Mononuclear cell (primary cell): ENCODE measurements around the gene PRPF40B. TPM values are rescaled to one million over a fixed set of nuclear protein-coding genes. Genes with fewer than 3 reads are reported as not detected.

ENCODE experiments used
- H3K27me3 ChIP-seq: 2 replicates; pipeline ENCODE4 v1.6.0; 2011; ENCODE audit warnings: low read length, control low read depth; ENCODE audit not compliant: insufficient read depth
- H3K4me1 ChIP-seq: 2 replicates; pipeline ENCODE4 v1.5.1; 2011; ENCODE audit warnings: mild to moderate bottlenecking, low read length, control low read depth; ENCODE audit not compliant: insufficient read depth
- H3K4me3 ChIP-seq: 2 replicates; pipeline ENCODE4 v1.5.1; 2011; ENCODE audit warnings: mild to moderate bottlenecking, low read length, moderate library complexity
- H3K9me3 ChIP-seq: 2 replicates; pipeline ENCODE4 v1.5.1; 2011; ENCODE audit warnings: low read depth, mild to moderate bottlenecking, control low read depth, low read length
- total RNA-seq: library from RNA; depleted of rRNA; stranded (reverse); fragments of >200 nt; gene quantifications from one replicate; pipeline ENCODE4 v1.2.3, GENCODE V29; 2012

Gene PRPF40B
- total RNA-seq, 1 donor: 0.84 TPM

DNA sequence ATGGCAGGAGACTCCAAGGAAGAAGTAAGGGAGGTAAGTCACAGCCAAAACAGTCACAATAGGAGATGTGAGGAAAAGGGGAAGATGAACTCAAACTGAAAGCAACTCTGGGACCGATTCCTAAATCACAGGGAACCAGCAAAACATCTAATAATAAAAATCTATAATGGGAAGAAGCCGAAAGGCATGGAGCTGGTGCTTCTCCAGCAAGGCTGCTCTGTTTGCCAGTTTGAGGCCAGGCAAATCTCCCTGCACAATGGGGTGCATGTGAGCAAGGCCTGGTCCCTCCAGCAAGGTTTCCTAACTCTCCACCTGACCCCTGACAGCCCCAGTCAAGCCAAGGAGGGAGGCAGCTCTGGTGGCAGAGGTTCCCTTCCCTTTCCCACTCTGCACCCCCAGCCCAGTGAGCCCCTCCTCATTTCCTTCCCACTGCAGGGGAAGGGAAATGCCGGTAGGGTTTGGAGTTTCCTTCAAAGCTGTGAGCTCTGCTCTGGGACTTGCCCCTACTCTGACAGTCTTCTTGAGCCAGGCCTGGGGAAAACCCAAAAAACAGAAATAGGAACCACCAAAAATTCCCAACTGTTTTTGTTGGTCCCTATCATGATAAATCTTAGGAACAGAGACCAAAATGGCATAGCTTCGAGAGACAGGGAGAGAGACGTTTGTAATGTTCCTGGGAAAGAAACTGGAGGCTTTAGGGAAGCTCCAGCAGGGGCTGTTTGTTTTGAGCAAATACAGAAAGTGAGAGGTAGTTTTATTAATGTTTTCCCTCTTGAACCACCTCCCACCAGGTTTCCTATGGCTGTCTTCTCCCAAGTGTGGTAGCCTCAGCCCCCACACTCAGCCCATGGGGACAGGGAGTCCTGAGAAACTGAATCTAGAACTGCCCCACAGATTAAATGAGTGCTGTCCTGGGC, 49.2 kb downstream of the PRPF40B start:
- Histone ChIP-seq H3K4me1 (peaks cover 68% of the 10 kb centered on the region), H3K9me3 (no peaks in the 10 kb centered on the region), H3K4me3 (no peak overlapping the region), H3K27me3 (no peaks in the 10 kb centered on the region)

DNA sequence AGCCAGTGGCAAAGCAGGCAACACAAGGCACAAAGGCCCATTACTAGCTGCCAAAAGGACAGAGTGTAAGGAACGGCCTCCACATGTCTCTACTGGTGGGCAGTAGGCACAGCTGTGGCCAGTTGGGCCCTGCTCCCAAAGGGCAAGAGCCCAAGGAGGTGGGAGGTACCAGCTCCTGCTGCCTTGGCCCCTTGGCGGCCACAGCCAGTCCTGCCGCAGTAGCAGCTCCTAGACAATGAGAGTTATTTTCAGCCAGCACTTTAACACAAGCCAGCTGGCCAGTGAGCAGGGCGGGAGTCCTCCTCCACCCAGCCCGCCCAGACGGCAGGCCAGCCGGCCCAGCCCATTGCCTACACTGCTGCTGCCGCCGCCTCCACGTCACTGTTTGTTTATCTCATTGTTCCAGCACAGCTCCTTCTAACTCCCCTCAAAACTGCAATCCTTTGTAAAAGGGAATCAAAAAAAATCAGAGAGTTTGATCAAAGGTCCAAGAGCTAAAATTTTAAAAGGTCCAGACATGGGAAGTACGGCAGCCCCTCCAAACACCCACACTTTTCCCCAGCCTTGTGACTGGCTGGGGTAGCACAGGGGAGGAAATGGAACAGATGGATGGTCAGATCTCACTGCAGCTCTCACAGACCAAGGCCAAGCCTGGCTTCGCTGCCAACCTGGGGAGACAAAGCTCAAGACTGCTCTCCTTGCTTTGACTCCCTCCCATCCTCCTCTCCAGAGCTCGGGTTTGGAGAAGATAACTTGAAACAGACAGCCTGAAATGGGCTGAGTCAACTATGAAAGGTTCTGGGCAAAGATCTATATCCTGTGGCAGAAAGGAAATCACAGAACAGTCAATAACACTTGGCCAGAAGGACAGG, 50.3 kb downstream of the PRPF40B start:
- no peaks in the 10 kb centered on the region for H3K27me3 ChIP-seq
- H3K4me1 ChIP-seq: peaks cover 62% of the 10 kb centered on the region
- H3K9me3 ChIP-seq: no peaks in the 10 kb centered on the region
- no peak overlapping the region for H3K4me3 ChIP-seq

DNA sequence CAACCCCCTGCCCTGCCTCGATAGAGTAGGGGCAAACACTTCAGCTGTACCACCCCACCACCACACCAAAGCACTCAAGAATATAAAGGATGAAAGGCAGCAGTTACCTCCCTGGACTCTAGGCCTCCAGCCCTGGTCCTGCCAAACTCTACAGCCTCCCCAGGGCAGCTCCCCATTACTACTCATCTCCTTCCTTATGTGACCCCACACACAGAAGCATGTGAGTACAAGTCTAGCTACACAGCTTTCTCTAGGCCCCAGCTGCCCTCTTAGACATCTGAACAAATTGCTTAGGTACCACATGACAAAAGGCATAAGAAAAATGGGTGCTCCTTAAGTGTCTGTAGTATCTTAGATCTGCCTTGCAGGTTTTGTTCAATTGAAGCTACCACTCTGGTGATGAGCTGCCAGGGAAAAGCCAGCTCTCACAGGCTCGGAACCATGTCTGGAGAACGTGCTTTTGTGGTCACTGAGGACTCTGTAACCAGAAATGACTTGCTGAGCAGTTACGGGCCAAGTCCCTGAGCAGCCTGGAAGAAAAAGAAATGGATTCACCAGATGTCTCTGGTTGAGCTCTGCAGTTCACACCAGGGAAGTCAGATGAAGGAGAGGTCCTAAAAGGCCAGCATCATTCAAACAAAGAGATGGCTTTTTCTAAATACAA, 51.1 kb downstream of the PRPF40B start:
- peaks cover 57% of the 10 kb centered on the region for H3K4me1 ChIP-seq
- no peak overlapping the region for H3K4me3 ChIP-seq
- H3K27me3 ChIP-seq: no peaks in the 10 kb centered on the region
- H3K9me3 ChIP-seq: no peaks in the 10 kb centered on the region

DNA sequence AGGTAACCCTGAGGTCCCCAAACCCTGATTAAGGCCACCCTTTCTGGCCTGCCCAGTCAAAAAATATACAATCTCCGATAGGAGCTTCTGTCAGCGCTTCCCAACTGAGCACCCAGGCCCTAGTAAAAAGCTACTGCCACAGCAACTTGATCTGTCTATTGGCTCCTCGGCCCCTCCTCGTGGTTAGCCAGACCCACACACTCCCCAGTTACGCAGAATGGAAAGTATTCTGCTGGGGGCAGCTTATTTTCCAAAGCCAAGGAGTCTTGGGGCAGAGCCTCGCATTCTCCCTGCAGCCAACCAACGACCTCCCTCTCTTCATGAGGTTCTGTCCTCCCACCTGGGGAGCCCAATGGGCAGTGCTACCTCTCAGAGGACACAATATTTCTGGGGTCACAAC, 51.8 kb downstream of the PRPF40B start:
- Histone ChIP-seq H3K27me3 (no peaks in the 10 kb centered on the region), H3K4me3 (no peak overlapping the region), H3K4me1 (peaks cover 51% of the 10 kb centered on the region), H3K9me3 (no peaks in the 10 kb centered on the region)

DNA sequence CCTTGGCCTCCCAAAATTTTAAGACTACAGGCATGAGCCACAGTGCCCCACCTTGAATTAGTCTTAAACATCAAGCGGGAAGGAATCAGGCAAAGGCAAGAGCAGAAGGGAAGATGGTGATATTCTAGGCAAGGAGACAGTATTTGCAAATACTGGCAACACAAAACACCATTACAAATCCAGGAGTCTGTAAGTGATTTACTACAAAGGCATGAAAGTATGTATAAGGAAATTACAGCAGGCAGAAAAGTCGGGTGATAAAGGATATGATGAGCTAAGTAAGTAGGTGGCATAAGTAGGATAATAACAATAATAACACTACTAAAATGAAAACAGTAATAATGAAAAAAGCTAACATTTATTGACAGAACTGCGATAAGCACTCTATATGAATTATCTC, 55.4 kb downstream of the PRPF40B start:
- Histone ChIP-seq H3K4me1 (peaks cover 18% of the 10 kb centered on the region), H3K27me3 (no peaks in the 10 kb centered on the region), H3K4me3 (no peak overlapping the region), H3K9me3 (no peaks in the 10 kb centered on the region)

DNA sequence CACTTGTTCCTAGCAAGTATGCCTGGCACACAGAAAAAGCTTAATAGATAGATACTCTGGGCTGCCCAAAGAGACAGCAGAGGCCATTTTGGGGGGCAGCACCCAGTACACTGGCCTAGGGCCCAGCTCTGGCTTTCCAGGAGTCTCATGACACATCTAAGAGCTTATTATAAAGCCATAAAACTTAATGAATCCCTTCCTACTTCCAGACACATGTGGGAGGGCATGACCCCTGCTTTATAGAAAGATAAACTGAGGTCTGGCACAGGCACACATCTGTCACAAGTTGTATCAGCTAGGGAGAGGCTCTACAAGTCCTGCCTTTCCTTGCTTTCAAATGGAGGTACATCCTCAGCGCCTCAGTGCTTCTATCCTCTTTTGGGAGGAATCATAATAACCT, 56.7 kb downstream of the PRPF40B start:
- no peak overlapping the region for H3K4me3 ChIP-seq
- peaks cover 18% of the 10 kb centered on the region for H3K4me1 ChIP-seq
- no peaks in the 10 kb centered on the region for H3K27me3 ChIP-seq
- H3K9me3 ChIP-seq: no peaks in the 10 kb centered on the region

DNA sequence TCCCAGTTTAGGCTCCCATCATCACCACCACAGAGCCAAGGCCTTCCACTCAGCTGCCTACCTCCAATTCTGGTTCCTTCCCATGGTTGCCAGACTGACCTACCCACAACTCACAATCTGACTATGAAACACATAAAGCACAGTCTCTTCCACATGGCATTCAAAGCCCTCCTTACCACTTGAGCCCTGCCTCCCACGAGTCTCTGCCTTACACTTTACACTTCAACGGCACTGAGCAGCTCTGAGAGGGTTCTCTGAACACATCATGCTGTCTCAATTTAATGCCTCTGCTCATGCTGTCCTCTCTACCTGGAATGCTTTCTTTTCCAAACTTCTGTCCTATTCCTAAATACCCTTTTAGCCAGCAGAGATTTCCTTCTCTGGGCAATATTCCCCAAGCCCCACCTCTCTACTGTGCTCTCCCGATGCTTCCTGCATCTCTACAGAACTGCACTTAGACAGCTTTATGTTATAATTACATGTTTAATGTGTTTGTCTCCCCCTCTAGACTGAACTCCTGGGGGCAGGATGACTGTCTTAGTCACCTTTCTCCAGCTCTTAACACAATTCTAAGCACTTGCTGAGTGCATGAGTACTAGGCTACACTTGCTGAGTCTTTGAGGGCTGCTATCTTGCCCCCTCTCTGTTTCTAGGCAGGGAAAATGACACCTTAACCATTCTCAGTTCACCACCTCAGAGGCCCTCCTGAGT, 60.4 kb downstream of the PRPF40B start:
- Histone ChIP-seq H3K4me1 (peaks cover 18% of the 10 kb centered on the region), H3K9me3 (no peaks in the 10 kb centered on the region), H3K27me3 (no peaks in the 10 kb centered on the region), H3K4me3 (no peak overlapping the region)

DNA sequence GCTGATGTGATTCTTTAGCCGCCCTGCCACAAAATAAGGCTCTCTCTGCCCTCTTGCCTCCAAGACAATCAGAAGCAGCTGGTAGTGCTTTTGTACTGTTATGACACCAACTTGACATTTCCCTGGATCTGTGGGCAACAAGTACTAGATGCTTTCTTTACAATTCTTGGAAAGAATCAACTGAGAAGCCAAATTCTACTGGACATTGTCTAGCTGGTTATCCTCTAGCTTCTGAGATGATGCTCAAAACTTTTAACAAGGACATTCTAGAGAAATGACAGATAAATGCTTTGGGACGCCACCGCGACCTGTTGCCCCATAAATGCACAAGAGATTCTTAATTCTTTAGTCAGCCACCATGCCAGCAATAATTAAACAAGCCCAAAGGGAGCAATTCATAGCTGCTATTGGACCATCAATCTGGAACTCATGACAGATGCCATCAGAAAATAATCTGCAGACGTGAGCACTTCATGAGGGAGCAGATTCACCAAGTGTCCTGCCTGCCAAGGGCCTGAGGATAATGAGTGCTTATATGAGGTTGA, 61.0 kb downstream of the PRPF40B start:
- no peaks in the 10 kb centered on the region for H3K27me3 ChIP-seq
- H3K9me3 ChIP-seq: no peaks in the 10 kb centered on the region
- H3K4me3 ChIP-seq: no peak overlapping the region
- H3K4me1 ChIP-seq: peaks cover 21% of the 10 kb centered on the region

DNA sequence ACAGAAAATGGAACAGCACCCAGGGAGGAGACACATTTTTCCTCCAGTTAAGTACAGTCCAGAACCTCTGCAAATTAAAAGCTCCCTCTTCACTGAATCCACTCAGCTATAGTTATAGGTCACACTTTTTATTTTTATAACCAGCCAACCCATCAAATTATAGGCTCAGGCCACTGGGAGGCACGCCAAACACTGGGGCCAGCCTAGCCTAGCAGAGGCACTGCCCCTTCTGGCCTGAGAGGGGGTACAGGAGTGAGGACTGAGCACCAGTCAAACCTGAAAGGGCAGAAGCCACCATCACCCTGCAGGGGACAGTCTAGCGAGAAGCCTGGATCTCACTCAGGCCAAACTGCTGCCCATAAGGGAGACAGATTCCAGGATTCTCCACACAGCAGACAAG, 64.6 kb downstream of the PRPF40B start:
- no peaks in the 10 kb centered on the region for H3K27me3 ChIP-seq

DNA sequence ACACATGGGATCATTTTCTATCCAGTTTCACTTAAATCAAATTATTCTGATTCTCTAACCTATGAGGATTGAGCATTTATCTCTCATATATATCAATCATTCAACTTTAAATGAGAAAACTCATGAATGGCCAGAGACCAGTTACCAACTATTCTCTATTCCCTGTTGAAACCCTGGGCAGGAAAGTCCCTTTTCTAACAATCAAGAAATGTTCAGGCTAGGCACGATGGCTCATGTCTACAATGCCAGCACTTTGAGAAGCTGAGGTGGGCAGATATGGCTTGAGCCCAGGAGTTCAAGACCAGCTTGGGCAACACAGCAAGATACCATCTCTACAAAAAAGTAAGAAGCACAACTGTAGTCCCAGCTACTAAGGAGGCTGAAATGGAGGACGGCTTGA, 65.9 kb downstream of the PRPF40B start:
- Histone ChIP-seq H3K4me1 (peaks cover 23% of the 10 kb centered on the region), H3K9me3 (no peaks in the 10 kb centered on the region), H3K4me3 (no peak overlapping the region), H3K27me3 (no peaks in the 10 kb centered on the region)

More for the DNA sequence above, 64.6 kb downstream of the PRPF40B start:
- Histone ChIP-seq H3K9me3 (no peaks in the 10 kb centered on the region), H3K4me3 (no peak overlapping the region), H3K4me1 (peaks cover 32% of the 10 kb centered on the region)

DNA sequence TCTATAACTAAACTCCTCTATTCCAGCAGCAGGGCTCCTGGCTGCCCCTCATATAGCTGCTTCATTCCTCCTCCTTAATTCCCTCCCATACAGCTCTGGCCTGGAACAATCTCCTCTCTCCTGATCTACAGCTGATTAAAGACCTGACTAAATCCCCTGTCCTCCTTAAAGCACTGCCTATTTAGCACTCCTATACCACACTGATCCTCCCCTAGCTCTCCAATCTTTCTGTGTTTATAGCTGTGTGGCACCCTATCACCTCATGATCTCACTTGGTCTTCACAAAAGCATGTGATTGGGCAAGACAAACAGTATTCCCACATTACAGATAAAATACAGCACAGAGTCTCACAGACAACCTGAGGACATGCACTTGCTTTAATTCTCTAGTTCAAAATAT, 66.4 kb downstream of the PRPF40B start:
- H3K9me3 ChIP-seq: no peaks in the 10 kb centered on the region
- no peak overlapping the region for H3K4me3 ChIP-seq
- no peaks in the 10 kb centered on the region for H3K27me3 ChIP-seq
- peaks cover 18% of the 10 kb centered on the region for H3K4me1 ChIP-seq

DNA sequence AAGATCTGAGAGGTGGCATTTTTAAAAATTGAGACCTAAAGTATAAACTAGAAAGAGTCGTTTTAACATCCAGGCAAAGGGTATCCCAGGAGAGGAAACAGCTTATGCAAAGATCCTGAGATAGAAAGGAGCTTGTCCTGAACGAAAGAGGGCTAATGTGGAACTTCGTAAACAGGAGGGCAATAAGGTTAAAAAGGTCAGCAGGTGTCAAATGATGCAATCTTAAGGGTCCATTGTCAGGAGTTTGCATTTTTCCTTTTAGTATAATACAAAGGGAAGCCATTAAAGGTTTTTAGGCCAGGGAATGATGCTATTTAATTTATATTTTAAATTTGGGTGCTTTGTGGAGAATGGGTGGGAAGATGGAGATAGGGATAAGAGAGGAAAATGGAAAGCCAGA, 69.5 kb downstream of the PRPF40B start:
- peaks cover 16% of the 10 kb centered on the region for H3K4me1 ChIP-seq
- H3K4me3 ChIP-seq: no peak overlapping the region
- no peaks in the 10 kb centered on the region for H3K27me3 ChIP-seq
- H3K9me3 ChIP-seq: no peaks in the 10 kb centered on the region

DNA sequence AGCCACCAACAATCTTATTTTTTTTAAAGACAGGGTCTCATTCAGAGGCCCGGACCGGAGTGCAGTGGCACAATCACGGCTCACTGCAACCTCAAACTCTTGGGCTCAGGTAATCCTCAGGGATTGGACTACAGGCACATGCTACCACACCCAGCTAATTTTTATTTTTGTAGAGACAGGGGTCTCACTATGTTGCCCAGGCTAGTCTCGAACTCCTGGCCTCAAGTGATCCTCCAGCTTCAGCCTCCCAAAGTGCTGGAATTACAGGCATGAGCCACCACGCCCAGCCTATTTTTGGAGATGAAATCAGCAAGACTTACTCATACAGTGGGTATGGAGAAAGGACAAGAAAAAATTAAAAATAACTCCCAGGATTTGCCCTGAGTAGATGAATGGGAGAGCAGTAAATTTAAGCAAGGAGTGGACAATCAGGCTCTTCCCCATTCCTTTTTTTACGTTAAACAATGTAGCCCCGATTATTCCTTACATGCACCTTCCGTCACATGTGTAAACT, 70.6 kb downstream of the PRPF40B start:
- no peak overlapping the region for H3K4me3 ChIP-seq
- H3K27me3 ChIP-seq: no peaks in the 10 kb centered on the region
- H3K4me1 ChIP-seq: peaks cover 27% of the 10 kb centered on the region
- no peaks in the 10 kb centered on the region for H3K9me3 ChIP-seq
